Body of pancreas (tissue), 4 donors: ENCODE data around the gene PRSS2.

Source experiments
- POLR2A ChIP-seq, 3 donors: fragments of 450-650 bp; IDR thresholded peaks; one replicate each; pipeline ENCODE4 v1.6.1; 2016; ENCODE audit warnings: antibody characterized with exemption in 3 of 3, mild to moderate bottlenecking in 2 of 3
- TF ChIP-seq, protein P1 (sequence below), 7 experiments: fragments of 450-650 bp in 4 of 7; fragments of 200-600 bp in 3 of 7; sonication (generic) in 3 of 7; IDR thresholded peaks; one replicate each; pipeline ENCODE4 v1.5.1; 2016 to 2019; ENCODE audit warnings: antibody characterized with exemption in 7 of 7

DNA sequence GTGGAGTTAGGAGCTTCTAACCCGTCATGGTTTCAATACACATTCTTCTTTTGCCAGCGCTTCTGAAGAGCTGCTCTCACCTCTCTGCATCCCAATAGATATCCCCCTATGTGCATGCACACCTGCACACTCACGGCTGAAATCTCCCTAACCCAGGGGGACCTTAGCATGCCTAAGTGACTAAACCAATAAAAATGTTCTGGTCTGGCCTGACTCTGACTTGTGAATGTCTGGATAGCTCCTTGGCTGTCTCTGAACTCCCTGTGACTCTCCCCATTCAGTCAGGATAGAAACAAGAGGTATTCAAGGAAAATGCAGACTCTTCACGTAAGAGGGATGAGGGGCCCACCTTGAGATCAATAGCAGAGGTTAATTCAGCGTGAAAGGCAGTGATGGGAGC is 22.4 kb downstream of the PRSS2 start:
- no peak for TF ChIP-seq POLR2A (IDR thresholded peaks at IDR 0.05)
- TF ChIP-seq, protein P1, sequence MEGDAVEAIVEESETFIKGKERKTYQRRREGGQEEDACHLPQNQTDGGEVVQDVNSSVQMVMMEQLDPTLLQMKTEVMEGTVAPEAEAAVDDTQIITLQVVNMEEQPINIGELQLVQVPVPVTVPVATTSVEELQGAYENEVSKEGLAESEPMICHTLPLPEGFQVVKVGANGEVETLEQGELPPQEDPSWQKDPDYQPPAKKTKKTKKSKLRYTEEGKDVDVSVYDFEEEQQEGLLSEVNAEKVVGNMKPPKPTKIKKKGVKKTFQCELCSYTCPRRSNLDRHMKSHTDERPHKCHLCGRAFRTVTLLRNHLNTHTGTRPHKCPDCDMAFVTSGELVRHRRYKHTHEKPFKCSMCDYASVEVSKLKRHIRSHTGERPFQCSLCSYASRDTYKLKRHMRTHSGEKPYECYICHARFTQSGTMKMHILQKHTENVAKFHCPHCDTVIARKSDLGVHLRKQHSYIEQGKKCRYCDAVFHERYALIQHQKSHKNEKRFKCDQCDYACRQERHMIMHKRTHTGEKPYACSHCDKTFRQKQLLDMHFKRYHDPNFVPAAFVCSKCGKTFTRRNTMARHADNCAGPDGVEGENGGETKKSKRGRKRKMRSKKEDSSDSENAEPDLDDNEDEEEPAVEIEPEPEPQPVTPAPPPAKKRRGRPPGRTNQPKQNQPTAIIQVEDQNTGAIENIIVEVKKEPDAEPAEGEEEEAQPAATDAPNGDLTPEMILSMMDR (IDR thresholded peaks at IDR 0.05), result no peak
